ENCODE data around the gene SELPLG. TPM values are rescaled to one million over a fixed set of nuclear protein-coding genes. Genes with fewer than 3 reads are reported as not detected.

SELPLG gene
- total RNA-seq, 4 donors from 2014 or later, result 2.1 to 6.0 (median 2.8) TPM

GRCh38 chr12:108641446-108642268 is 8.0 kb upstream of the SELPLG start:
- Histone ChIP-seq H3K4me3 (replicated peaks in 1 of 3) (no peak overlapping the region), H3K36me3 (no peaks in the 10 kb centered on the region), H3K9me3 (no peaks in the 10 kb centered on the region), H3K27me3 (no peaks in the 10 kb centered on the region), H3K27ac (peak overlapping the region; percentile 15 to 42 (median 21)), H3K4me1 (peaks cover 23 to 57% of the 10 kb centered on the region in 2 donors)
- TF ChIP-seq, protein P1, sequence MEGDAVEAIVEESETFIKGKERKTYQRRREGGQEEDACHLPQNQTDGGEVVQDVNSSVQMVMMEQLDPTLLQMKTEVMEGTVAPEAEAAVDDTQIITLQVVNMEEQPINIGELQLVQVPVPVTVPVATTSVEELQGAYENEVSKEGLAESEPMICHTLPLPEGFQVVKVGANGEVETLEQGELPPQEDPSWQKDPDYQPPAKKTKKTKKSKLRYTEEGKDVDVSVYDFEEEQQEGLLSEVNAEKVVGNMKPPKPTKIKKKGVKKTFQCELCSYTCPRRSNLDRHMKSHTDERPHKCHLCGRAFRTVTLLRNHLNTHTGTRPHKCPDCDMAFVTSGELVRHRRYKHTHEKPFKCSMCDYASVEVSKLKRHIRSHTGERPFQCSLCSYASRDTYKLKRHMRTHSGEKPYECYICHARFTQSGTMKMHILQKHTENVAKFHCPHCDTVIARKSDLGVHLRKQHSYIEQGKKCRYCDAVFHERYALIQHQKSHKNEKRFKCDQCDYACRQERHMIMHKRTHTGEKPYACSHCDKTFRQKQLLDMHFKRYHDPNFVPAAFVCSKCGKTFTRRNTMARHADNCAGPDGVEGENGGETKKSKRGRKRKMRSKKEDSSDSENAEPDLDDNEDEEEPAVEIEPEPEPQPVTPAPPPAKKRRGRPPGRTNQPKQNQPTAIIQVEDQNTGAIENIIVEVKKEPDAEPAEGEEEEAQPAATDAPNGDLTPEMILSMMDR (IDR thresholded peaks at IDR 0.05), result no peak
- no peak for TF ChIP-seq POLR2A (IDR thresholded peaks at IDR 0.05)
- no peak for DNase-seq
- 33 to 35% methylated on average over 8 to 9 of the region's 9 CpGs for WGBS, 2 donors
- intact Hi-C loops (cut with DNase I), result loop anchor here (10.0 kb wide), 1 partner anchor 313 kb away; no protein-coding TSS in a partner anchor

DNA sequence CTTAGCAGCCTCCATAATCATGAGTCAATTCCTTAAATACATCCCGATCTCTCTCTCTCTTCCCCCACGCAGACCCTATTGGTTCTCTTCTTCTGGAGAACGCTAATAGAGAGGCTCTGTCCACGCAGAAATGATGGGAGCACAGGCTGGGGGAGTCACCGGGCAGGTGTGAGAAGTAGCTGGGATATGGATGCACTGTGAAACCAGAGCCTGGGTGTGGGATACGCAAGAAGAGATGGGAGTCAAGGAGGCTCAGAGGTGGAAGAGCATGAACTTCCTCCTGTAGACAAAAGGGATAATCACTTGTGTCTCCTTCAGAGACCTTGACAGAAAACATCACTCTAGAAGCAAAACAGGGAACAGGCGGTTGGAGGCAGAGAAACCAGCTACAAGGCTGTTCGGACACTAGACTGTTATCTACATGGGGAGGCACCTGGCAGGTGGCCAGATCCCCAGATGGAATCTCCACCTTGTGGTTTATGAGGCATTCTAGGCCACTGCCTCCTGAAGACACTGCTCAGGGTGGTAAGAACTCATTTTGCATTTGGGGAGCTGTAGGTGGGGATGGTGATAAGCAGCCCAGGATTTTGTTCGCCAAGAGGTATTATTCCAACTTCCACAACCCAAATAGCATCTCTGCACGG is 7.2 kb upstream of the SELPLG start:
- TF ChIP-seq, protein P1 (IDR thresholded peaks at IDR 0.05), result no peak
- TF ChIP-seq POLR2A (IDR thresholded peaks at IDR 0.05), result no peak
- H3K4me1 ChIP-seq, result peaks cover 23 to 61% of the 10 kb centered on the region in 2 donors
- H3K27ac ChIP-seq, result no peak overlapping the region
- no peaks in the 10 kb centered on the region for H3K36me3 ChIP-seq
- intact Hi-C loops (cut with DNase I), result loop anchor here (10.0 kb wide), 1 partner anchor 314 kb away; no protein-coding TSS in a partner anchor
- DNase-seq, result no peak
- H3K9me3 ChIP-seq, result no peaks in the 10 kb centered on the region
- no peak overlapping the region for H3K4me3 ChIP-seq (replicated peaks in 1 of 3)
- WGBS, 2 donors, result 85 to 87% methylated on average over 10 of the region's 10 CpGs
- H3K27me3 ChIP-seq, result no peaks in the 10 kb centered on the region

DNA sequence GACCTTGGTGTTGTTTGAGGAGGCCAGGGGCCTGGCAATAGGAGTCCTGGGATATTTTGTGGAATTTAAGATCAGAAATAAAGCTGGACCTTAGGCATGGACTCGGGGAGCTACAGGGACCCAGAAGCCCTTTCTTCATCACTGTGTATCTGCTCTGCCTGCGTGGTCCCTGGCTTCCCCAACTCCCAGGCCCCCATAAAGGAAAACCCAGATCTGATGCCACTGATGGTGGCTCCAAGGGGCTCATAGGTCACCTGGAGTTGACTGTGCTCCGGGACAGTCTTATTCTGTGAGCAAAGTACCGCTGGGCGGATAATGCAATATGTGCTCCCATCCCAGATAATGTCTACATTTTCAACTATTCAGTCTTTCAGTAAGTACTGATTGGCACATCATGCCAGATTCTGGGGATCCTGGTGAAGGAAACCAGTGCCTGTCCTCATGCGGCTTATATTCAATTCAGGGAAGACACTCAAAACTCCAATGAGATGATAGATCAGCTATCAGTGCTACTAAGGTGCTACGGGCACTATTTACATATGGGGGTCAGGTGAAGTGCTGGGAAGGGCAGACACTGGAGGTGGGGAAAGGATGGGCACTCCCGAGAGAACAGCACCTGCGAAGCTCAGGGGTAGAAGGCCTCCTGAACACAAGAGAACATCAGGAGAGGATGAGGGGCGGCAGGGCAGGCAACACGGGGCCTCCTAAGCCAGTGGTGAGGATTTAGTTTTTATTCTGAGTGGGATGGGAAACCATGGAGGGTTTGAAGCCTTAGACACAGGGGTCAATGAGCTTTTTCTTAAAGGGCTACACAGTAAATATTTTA is 5.5 kb upstream of the SELPLG start:
- 82 to 96% methylated on average over 9 to 11 of the region's 11 CpGs for WGBS, 2 donors
- Histone ChIP-seq H3K9me3 (no peaks in the 10 kb centered on the region), H3K36me3 (no peaks in the 10 kb centered on the region), H3K27me3 (no peaks in the 10 kb centered on the region), H3K27ac (no peak overlapping the region), H3K4me1 (peaks cover 17 to 65% of the 10 kb centered on the region in 2 donors), H3K4me3 (replicated peaks in 1 of 3) (no peak overlapping the region)
- TF ChIP-seq, protein P1 (IDR thresholded peaks at IDR 0.05), result no peak
- TF ChIP-seq POLR2A (IDR thresholded peaks at IDR 0.05), result no peak
- intact Hi-C loops (cut with DNase I), result no loop called here
- DNase-seq, result no peak

- Histone ChIP-seq H3K4me1 (peaks cover 7 to 63% of the 10 kb centered on the region in 2 donors), H3K27ac (peak overlapping the region in 1 of 3 donors; percentile 0), H3K27me3 (no peaks in the 10 kb centered on the region), H3K4me3 (replicated peaks in 1 of 3) (no peak overlapping the region), H3K9me3 (no peaks in the 10 kb centered on the region), H3K36me3 (no peaks in the 10 kb centered on the region)
- TF ChIP-seq POLR2A (IDR thresholded peaks at IDR 0.05), result no peak
- TF ChIP-seq, protein P1 (IDR thresholded peaks at IDR 0.05), result no peak
- 52 to 53% methylated on average over 17 to 18 of the region's 18 CpGs for WGBS, 2 donors
- intact Hi-C loops (cut with DNase I), result no loop called here
- no peak for DNase-seq
These were observed 4.6 kb upstream of the SELPLG start for GRCh38 chr12:108638141-108638827.
